Aorta (tissue), 5 donors: ENCODE data around the gene RSL1D1. TPM values are rescaled to one million over a fixed set of nuclear protein-coding genes. Genes with fewer than 3 reads are reported as not detected.
A peak's percentile ranks its signal among the peaks of the same experiment; 100 is the strongest.
"Not testable (repeated sequence)": the region's sequence is repeated elsewhere in the genome, so short reads cannot be mapped to it uniquely, and the experiment has no call there.

ENCODE experiments used
- ATAC-seq: fragments of 200-7000 bp; cut with Tn5 transposase; one replicate; pipeline ENCODE4 v1.9.1; 2022; ENCODE audit warnings: moderate library complexity; ENCODE audit not compliant: low FRiP score
- DNase-seq, 2 donors: peaks; one replicate each; pipeline ENCODE4 v3.0.0-alpha.2; 2020
- H3K27ac ChIP-seq, 2 donors: one replicate each; pipeline ENCODE4 v1.5.1; 2013; ENCODE audit warnings: low read length in 2 of 2, mild to moderate bottlenecking in 2 of 2, moderate library complexity in 2 of 2, control low read depth in 1 of 2, inconsistent platforms in 1 of 2, low read depth in 1 of 2
- H3K27me3 ChIP-seq, 2 donors: one replicate each; pipeline ENCODE4 v1.6.1; 2013; ENCODE audit warnings: control low read depth in 1 of 2, low read length in 1 of 2, mild to moderate bottlenecking in 1 of 2, moderate library complexity in 1 of 2; ENCODE audit not compliant: insufficient read depth in 2 of 2, control insufficient read depth in 1 of 2
- H3K36me3 ChIP-seq, 2 donors: one replicate each; pipeline ENCODE4 v1.6.1; 2013; ENCODE audit warnings: control low read depth in 1 of 2, low read length in 1 of 2, mild to moderate bottlenecking in 1 of 2; ENCODE audit not compliant: insufficient read depth in 2 of 2, control insufficient read depth in 1 of 2
- H3K4me1 ChIP-seq, 2 donors: one replicate each; pipeline ENCODE4 v1.6.1; 2013; ENCODE audit warnings: low read length in 2 of 2, control low read depth in 1 of 2, mild to moderate bottlenecking in 1 of 2, moderate library complexity in 1 of 2; ENCODE audit not compliant: insufficient read depth in 2 of 2, control insufficient read depth in 1 of 2
- H3K4me3 ChIP-seq, 2 donors: one replicate each; pipeline ENCODE4 v1.5.1; 2013; ENCODE audit warnings: low read length in 2 of 2, control low read depth in 1 of 2, mild to moderate bottlenecking in 1 of 2
- H3K9me3 ChIP-seq: one replicate; pipeline ENCODE4 v1.6.1; 2013; ENCODE audit warnings: mild to moderate bottlenecking, low read length; ENCODE audit not compliant: control insufficient read depth
- WGBS, 2 donors: extraction: QIAGEN DNeasy Blood & Tissue Kit; methylation state at CpG; one replicate each; pipeline ENCODE4 v1.1.7; 2013; 5-methylcytosine and 5-hydroxymethylcytosine counted together
- intact Hi-C, 2 donors: fragments of 100-400 bp; cut with DNase I; formaldehyde crosslinking; loops; one replicate each; pipeline versions ENCODE4 v1.14.2 to v1.15.0; 2022
- polyA plus RNA-seq, 2 donors: library from polyadenylated mRNA; stranded (reverse); fragments of 200-250 nt; gene quantifications; one replicate each; pipeline ENCODE4 v1.2.3, GENCODE V29; 2013
- total RNA-seq, 2 donors: library from RNA; stranded (reverse); fragmentation: NEBNext Ultra II Directional; extraction: Animal tissue kit (Norgen Biotek cat#: 25700); gene quantifications; one replicate each; pipeline ENCODE4 v1.2.1, GENCODE V29; 2021
- donor health status: healthy with polysubstance abuse.
- donor health status: Bipolar disorder and iron deficiency.
- donor health status: DM: no; HTN: no; CAD: no.
- donor health status: DM: no; HTN: no; CAD: no.
- donor health status: DM: yes; HTN: yes; CAD: no.

The RSL1D1 gene
- total and polyA plus RNA-seq, 4 donors: 72.3 to 95.5 (median 82.0) TPM

DNA sequence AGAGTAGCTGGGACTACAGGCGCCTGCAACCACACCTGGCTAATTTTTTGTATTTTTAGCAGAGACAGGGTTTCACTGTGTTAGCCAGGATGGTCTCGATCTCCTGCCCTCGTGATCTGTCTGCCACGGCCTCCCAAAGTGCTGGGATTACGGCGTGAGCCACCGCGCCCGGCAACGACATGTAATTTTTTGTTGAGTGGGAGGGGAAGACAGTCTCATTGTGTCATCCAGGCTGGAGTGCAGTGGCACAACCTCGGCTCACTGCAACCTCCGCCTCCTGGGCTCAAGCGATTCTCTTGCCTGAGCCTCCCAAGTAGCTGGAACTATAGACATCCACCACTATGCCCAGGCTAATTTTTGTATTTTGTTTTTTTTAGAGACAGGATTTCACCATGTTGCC, 32.4 kb downstream of the RSL1D1 start:
- ATAC-seq, H3K27me3 ChIP-seq, H3K4me1 ChIP-seq, DNase-seq, H3K9me3 ChIP-seq, H3K36me3 ChIP-seq, H3K4me3 ChIP-seq, H3K27ac ChIP-seq: not testable (repeated sequence)
- WGBS, 2 donors: 92 to 93% methylated on average over 13 of the region's 13 CpGs
- intact Hi-C loops: loop anchor here (10.0 kb wide), 2 partner anchors 284 to 424 kb away; no protein-coding TSS in a partner anchor

- no peaks in the 10 kb centered on the region for H3K9me3 ChIP-seq
- intact Hi-C loops: loop anchor here (10.0 kb wide), 2 partner anchors 281 to 421 kb away; no protein-coding TSS in a partner anchor
- DNase-seq: no peak
- no peak overlapping the region for H3K27ac ChIP-seq
- ATAC-seq: no peak
- H3K4me3 ChIP-seq: no peak overlapping the region
- no peaks in the 10 kb centered on the region for H3K36me3 ChIP-seq
- H3K4me1 ChIP-seq: no peaks in the 10 kb centered on the region
- WGBS, 2 donors: 65 to 85% methylated on average over 5 of the region's 5 CpGs
- H3K27me3 ChIP-seq: no peaks in the 10 kb centered on the region
Measured at GRCh38 chr16:11816123-11816522, 35.2 kb downstream of the RSL1D1 start.

DNA sequence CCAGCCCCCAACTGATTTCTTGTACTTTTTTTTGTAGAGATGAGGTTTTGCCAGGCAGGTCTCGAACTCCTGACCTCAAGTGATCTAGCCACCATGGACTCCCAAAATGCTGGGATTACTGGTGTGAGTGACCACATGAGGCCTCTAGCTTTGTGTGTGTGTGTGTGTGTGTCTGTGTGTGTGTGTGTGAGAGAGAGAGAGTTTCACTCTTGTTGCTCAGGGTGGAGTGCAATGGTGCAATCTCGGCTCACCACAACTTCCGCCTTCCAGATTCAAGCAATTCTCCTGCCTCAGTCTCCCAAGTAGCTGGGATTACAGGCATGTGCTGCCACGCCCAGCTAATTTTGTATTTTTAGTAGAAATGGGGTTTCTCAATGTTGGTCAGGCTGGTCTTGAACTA, 36.5 kb downstream of the RSL1D1 start:
- not testable (repeated sequence) for H3K36me3 ChIP-seq, H3K4me1 ChIP-seq, H3K27ac ChIP-seq, ATAC-seq, H3K4me3 ChIP-seq, H3K9me3 ChIP-seq, H3K27me3 ChIP-seq
- intact Hi-C loops: loop anchor here (5.0 to 10.0 kb wide), 3 partner anchors 280 to 420 kb away; no protein-coding TSS in a partner anchor
- WGBS, 2 donors: 94 to 95% methylated on average over 4 of the region's 4 CpGs
- peak in 1 of 2 donors; percentile 73 for DNase-seq

DNA sequence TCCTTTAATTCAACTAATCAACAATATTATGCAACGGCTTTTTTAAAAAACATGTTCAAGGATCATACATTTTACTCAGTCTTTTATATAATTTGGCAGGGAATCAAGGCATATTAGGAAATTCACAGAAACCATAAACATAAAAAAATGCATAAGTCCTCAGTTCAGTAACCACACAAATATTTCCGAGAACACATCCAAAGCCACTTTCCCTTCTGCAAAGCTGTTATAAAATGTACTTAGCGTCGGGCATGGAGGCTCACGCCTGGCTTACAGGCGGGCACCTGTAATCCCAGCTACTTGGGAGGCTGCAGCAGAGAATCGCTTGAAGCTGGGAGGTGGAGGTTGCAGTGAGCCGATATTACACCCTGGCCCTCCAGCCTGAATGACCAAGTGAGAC, 44.6 kb downstream of the RSL1D1 start:
- ATAC-seq: no peak
- 79 to 82% methylated on average over 8 of the region's 8 CpGs for WGBS, 2 donors
- DNase-seq: no peak
- intact Hi-C loops: no loop called here
- Histone ChIP-seq H3K9me3 (no peaks in the 10 kb centered on the region), H3K4me1 (no peaks in the 10 kb centered on the region), H3K27ac (no peak overlapping the region), H3K4me3 (no peak overlapping the region), H3K36me3 (no peaks in the 10 kb centered on the region), H3K27me3 (no peaks in the 10 kb centered on the region)

DNA sequence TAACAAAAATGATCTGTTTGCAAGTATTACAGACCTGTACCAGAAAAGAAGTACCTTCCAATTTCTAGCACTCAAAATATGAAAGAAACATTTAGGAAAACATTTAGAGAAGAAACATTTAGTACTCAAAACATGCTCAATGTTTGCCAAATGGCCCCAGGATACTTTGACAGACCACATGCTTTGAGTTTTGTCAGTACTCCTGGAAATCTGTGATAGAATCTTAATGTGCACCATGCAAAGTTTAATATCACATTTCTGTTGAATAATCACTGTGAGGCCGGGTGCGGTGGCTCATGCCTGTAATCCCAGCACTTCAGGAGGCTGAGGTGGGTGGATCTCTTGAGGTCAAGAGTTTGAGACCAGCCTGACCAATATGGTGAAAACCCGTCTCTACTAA, 45.8 kb downstream of the RSL1D1 start:
- H3K36me3 ChIP-seq: no peaks in the 10 kb centered on the region
- H3K9me3 ChIP-seq: no peaks in the 10 kb centered on the region
- H3K4me3 ChIP-seq: no peak overlapping the region
- WGBS, 2 donors: 83 to 85% methylated on average over 3 of the region's 3 CpGs
- no peaks in the 10 kb centered on the region for H3K27me3 ChIP-seq
- H3K4me1 ChIP-seq: no peaks in the 10 kb centered on the region
- no peak for DNase-seq
- intact Hi-C loops: no loop called here
- no peak overlapping the region for H3K27ac ChIP-seq
- no peak for ATAC-seq

- ATAC-seq (no peak), DNase-seq (no peak)
- 82 to 97% methylated on average over 3 of the region's 3 CpGs for WGBS, 2 donors
- Histone ChIP-seq H3K27me3 (no peaks in the 10 kb centered on the region), H3K9me3 (no peaks in the 10 kb centered on the region), H3K4me3 (no peak overlapping the region), H3K36me3 (no peaks in the 10 kb centered on the region), H3K4me1 (no peaks in the 10 kb centered on the region), H3K27ac (no peak overlapping the region)
- intact Hi-C loops: no loop called here
Measured at GRCh38 chr16:11801481-11802021, 49.8 kb downstream of the RSL1D1 start.

GRCh38 chr16:11800382-11800718, 51.0 kb downstream of the RSL1D1 start:
- no peaks in the 10 kb centered on the region for H3K4me1 ChIP-seq
- H3K4me3 ChIP-seq: no peak overlapping the region
- intact Hi-C loops: no loop called here
- no peaks in the 10 kb centered on the region for H3K9me3 ChIP-seq
- no peaks in the 10 kb centered on the region for H3K27me3 ChIP-seq
- no peaks in the 10 kb centered on the region for H3K36me3 ChIP-seq
- 94 to 97% methylated on average over 3 of the region's 3 CpGs for WGBS, 2 donors
- ATAC-seq: no peak
- H3K27ac ChIP-seq: no peak overlapping the region
- DNase-seq: no peak

DNA sequence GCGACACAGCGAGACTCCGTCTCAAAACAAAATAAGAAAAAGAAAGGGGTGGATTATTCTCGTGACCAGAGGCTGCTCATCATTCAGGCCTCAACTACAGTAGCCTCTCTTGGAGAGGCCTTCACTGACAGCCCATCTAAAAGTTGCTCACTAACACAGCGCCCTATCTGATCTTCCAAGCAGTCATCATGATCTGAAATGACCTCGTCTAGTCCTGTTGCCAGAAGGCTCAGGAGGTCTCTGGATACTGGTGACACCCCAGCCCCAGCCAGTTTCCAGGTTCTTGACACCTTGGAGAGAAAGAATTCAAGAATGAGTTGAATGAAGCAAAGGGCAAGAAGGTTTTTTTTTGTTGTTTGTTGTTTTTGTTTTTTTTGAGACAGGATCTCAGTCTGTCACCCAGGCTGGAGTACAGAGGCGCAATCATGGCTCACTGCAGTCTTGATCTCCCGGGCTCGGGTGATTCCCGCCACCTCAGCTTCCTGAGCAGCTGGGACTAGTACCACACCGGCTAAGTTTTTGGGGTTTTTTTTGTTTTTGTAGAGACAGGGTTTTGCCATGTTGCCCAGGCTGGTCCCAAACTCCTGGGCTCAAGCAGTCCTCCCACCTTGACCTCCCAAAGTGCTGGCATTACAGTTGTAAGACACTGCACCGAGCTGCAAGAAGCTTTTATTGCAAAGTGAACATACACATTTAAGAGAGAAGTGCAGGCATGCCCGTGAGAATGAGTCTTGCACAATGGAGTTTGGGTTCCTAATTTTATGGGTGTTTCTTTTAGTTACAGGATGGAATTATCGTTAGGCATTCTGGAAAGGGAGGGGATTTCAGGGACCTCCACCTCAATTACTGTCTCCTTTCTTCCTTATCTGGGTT, 51.6 kb downstream of the RSL1D1 start:
- ATAC-seq (no peak), DNase-seq (no peak)
- Histone ChIP-seq H3K36me3 (no peaks in the 10 kb centered on the region), H3K27me3 (no peaks in the 10 kb centered on the region), H3K4me1 (no peaks in the 10 kb centered on the region), H3K9me3 (no peaks in the 10 kb centered on the region), H3K27ac (no peak overlapping the region), H3K4me3 (no peak overlapping the region)
- intact Hi-C loops: no loop called here
- 88% methylated on average over 14 of the region's 14 CpGs for WGBS, 2 donors

GRCh38 chr16:11799017-11799381, 52.3 kb downstream of the RSL1D1 start:
- WGBS, 2 donors: 96% methylated on average over 10 of the region's 10 CpGs
- no peak for ATAC-seq
- H3K27ac ChIP-seq: no peak overlapping the region
- intact Hi-C loops: no loop called here
- no peak overlapping the region for H3K4me3 ChIP-seq
- H3K4me1 ChIP-seq: no peaks in the 10 kb centered on the region
- H3K9me3 ChIP-seq: no peaks in the 10 kb centered on the region
- no peak for DNase-seq
- no peaks in the 10 kb centered on the region for H3K27me3 ChIP-seq
- no peaks in the 10 kb centered on the region for H3K36me3 ChIP-seq
